B cell (primary cell): ENCODE results near the gene DNASE1L2. TPM values are rescaled to one million over a fixed set of nuclear protein-coding genes. Genes with fewer than 3 reads are reported as not detected.

Experiments
- ATAC-seq: fragments of 200-7000 bp; cut with Tn5 transposase; one replicate; pipeline ENCODE4 v1.10.0; 2021; ENCODE audit warnings: low read depth, mild to moderate bottlenecking, moderate number of reproducible peaks, moderate library complexity
- CTCF ChIA-PET: fragments of 350-600 bp; sonication (Branson Sonifier 250); formaldehyde crosslinking; loops from one replicate; lab custom pipeline; 2021; ENCODE audit warnings: antibody characterized with exemption, inconsistent platforms; lab: Charles Lee
- POLR2A ChIA-PET: fragments of 350-600 bp; sonication (Branson Sonifier 250); formaldehyde crosslinking; loops from one replicate; lab custom pipeline; 2021; ENCODE audit warnings: antibody characterized with exemption; lab: Charles Lee
- DNase-seq: peaks from one replicate; pipeline ENCODE4 v3.0.0; 2013
- H2AFZ ChIP-seq: 2 replicates; pipeline ENCODE4 v1.6.1; 2012; ENCODE audit warnings: mild to moderate bottlenecking, low read depth, low read length; ENCODE audit not compliant: insufficient read depth, poor library complexity, severe bottlenecking
- H3K27ac ChIP-seq, 2 donors: 1 replicate in 1 of 2; 2 replicates in 1 of 2; pipeline ENCODE4 v1.5.1; 2012 to 2013; ENCODE audit warnings: low read length in 2 of 2, mild to moderate bottlenecking in 2 of 2, moderate library complexity in 1 of 2
- H3K27me3 ChIP-seq, 4 experiments: fragments of 200-600 bp in 1 of 4; sonication (generic) in 1 of 4; replicated peaks in 1 of 4; 1 replicate in 2 of 4; 2 replicates in 2 of 4; pipeline versions ENCODE4 v1.6.1 to v1.7.0; 2013 to 2016; ENCODE audit warnings: low read length in 3 of 4, mild to moderate bottlenecking in 2 of 4, mixed read lengths in 1 of 4, moderate library complexity in 1 of 4; ENCODE audit not compliant: insufficient read depth in 4 of 4, control insufficient read depth in 3 of 4; ENCODE audit errors: control extremely low read depth in 1 of 4
- H3K36me3 ChIP-seq, 2 experiments: replicated peaks in 1 of 2; 1 replicate in 1 of 2; 2 replicates in 1 of 2; pipeline versions ENCODE4 v1.6.1 to v1.7.1; 2013; ENCODE audit warnings: low read length in 1 of 2; ENCODE audit not compliant: insufficient read depth in 2 of 2, control insufficient read depth in 1 of 2; ENCODE audit errors: control extremely low read depth in 1 of 2, extremely low read depth in 1 of 2
- H3K4me1 ChIP-seq, 2 donors: fragments of 200-600 bp in 1 of 2; sonication (generic) in 1 of 2; 1 replicate in 1 of 2; 2 replicates in 1 of 2; pipeline versions ENCODE4 v1.5.1 to v1.6.1; 2013 to 2017; ENCODE audit warnings: low read length in 2 of 2; ENCODE audit not compliant: control insufficient read depth in 2 of 2, insufficient read depth in 2 of 2
- H3K4me2 ChIP-seq: replicated peaks from 2 replicates; pipeline ENCODE3; 2012; ENCODE audit warnings: mild to moderate bottlenecking, low read depth, low read length; ENCODE audit not compliant: poor library complexity, severe bottlenecking
- H3K4me3 ChIP-seq, 5 experiments: fragments of 200-600 bp in 1 of 5; sonication (generic) in 1 of 5; 1 replicate in 3 of 5; 2 replicates in 2 of 5; pipeline versions ENCODE4 v1.5.1 to v1.7.0; 2011 to 2016; ENCODE audit warnings: low read length in 4 of 5, mild to moderate bottlenecking in 4 of 5, low read depth in 2 of 5, control low read depth in 1 of 5, moderate library complexity in 1 of 5; ENCODE audit not compliant: insufficient read depth in 1 of 5; ENCODE audit errors: control extremely low read depth in 1 of 5, extremely low read depth in 1 of 5
- H3K79me2 ChIP-seq: fragments of 200-600 bp; sonication (generic); one replicate; pipeline ENCODE4 v1.6.0; 2016; ENCODE audit warnings: low read length; ENCODE audit not compliant: control insufficient read depth, insufficient read depth
- H3K9ac ChIP-seq: fragments of 200-600 bp; sonication (generic); 2 replicates; pipeline ENCODE4 v1.6.1; 2017; ENCODE audit warnings: mild to moderate bottlenecking, low read length, moderate library complexity
- H3K9me3 ChIP-seq, 3 donors: one replicate each; pipeline versions ENCODE4 v1.6.1 to v1.7.1; 2013; ENCODE audit warnings: low read length in 2 of 3; ENCODE audit not compliant: control insufficient read depth in 2 of 3, insufficient read depth in 1 of 3; ENCODE audit errors: control extremely low read depth in 1 of 3
- H4K20me1 ChIP-seq: 2 replicates; pipeline ENCODE4 v1.6.0; 2012; ENCODE audit warnings: mild to moderate bottlenecking, low read length; ENCODE audit not compliant: insufficient read depth, control insufficient read depth, poor library complexity, severe bottlenecking
- H3K27ac Mint-ChIP-seq: one replicate; pipeline ENCODE4 v1.8.0; 2021; ENCODE audit warnings: mixed read lengths
- H3K27me3 Mint-ChIP-seq: one replicate; pipeline ENCODE4 v1.8.0; 2021; ENCODE audit warnings: mixed read lengths
- H3K4me1 Mint-ChIP-seq: one replicate; pipeline ENCODE4 v1.8.0; 2021; ENCODE audit warnings: mixed read lengths
- H3K4me3 Mint-ChIP-seq: one replicate; pipeline ENCODE4 v1.8.0; 2021; ENCODE audit warnings: mixed read lengths
- H3K9me3 Mint-ChIP-seq: one replicate; pipeline ENCODE4 v1.8.0; 2022; ENCODE audit warnings: mixed read lengths; ENCODE audit not compliant: insufficient read depth
- EZH2 ChIP-seq: IDR thresholded peaks from 2 replicates; pipeline ENCODE4 v1.6.1; 2012; ENCODE audit warnings: borderline replicate concordance, low read depth, mild to moderate bottlenecking, moderate library complexity, low read length; ENCODE audit not compliant: insufficient read depth, poor library complexity, severe bottlenecking
- WGBS: methylation state at CpG from one replicate; pipeline ENCODE4 v1.1.5; 2013; ENCODE audit warnings: missing lambda C conversion rate; ENCODE audit not compliant: insufficient coverage; 5-methylcytosine and 5-hydroxymethylcytosine counted together
- intact Hi-C: fragments of 100-400 bp; cut with micrococcal nuclease; formaldehyde crosslinking; loops from one replicate; pipeline ENCODE4 v1.10.0; 2022
- polyA plus RNA-seq: library from polyadenylated mRNA; depleted of rRNA; stranded (reverse); fragments of >200 nt; gene quantifications from 2 replicates; pipeline ENCODE4 v1.2.3, GENCODE V29; 2012
- total RNA-seq, 2 donors: library from RNA; stranded (reverse); fragments of 120-200 nt in 1 of 2; gene quantifications; 1 replicate in 1 of 2; 2 replicates in 1 of 2; pipeline versions ENCODE4 v1.2.3 to v1.2.4, GENCODE V29; 2013 to 2022
- TF ChIP-seq, protein P1 (sequence below): fragments of 200-600 bp; IDR thresholded peaks from one replicate; pipeline ENCODE4 v1.8.0; 2022; ENCODE audit warnings: antibody characterized with exemption, mild to moderate bottlenecking

The DNASE1L2 gene
- total and polyA plus RNA-seq, 2 donors (not counting 1 experiment from before 2014, with no cell fraction given), result 1.1 to 1.6 TPM

DNA sequence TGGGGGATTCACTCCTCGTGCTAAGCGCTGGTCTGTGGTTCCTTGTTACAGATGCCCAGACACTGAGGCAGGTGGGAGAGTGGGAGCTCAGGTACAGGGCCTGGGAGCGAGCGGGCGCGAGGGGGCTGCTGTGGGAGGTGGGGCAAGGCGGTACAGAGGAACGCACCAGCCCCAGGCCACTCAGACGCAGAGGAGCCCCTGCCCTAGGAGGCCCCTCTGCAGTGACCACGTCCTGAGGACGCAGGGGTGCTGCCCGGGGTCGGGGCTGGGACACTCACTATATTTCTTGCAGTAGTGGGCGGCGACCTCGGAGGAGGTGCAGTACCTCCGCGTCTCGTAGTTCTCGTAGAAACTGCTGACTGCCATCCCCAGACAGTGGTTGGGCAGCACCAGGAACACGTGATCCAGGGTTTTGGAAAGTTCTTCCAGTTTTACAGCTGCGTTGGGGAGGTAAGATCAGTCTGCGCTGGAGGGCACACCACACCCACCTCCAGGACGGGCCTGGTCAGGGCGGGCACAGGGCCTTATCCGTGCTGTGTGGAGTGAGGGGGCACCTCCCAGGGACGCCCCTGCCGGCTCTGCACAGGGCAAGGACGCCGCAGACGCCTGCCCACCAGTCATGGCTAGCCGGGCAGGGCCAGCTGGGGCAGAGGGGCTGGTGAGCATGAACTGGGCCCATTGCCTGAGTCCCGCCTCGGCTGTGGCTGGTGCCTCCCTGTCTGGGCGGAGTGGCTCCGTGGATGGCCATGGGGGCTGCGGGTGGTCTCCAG lies 47.9 kb downstream of the DNASE1L2 start:
- intact Hi-C loops, result no loop called here
- no peak overlapping the region for H2AFZ ChIP-seq

More for the DNA sequence above, 47.9 kb downstream of the DNASE1L2 start:
- no peak overlapping the region for H3K4me2 ChIP-seq
- CTCF ChIA-PET, result no interaction called here
- no peaks in the 10 kb centered on the region for H3K27me3 ChIP-seq
- H3K36me3 ChIP-seq, result no peaks in the 10 kb centered on the region
- H3K9me3 ChIP-seq, result no peaks in the 10 kb centered on the region
- no peaks in the 10 kb centered on the region for H4K20me1 ChIP-seq
- no peak overlapping the region for H3K4me3 Mint-ChIP-seq
- H3K27ac Mint-ChIP-seq, result no peak overlapping the region
- POLR2A ChIA-PET, result no interaction called here
- H3K27ac ChIP-seq, result no peak overlapping the region
- no peak for DNase-seq
- H3K4me1 ChIP-seq, result no peaks in the 10 kb centered on the region
- no peaks in the 10 kb centered on the region for H3K4me1 Mint-ChIP-seq
- H3K9me3 Mint-ChIP-seq, result no peaks in the 10 kb centered on the region
- WGBS, result 93% methylated on average over 35 of the region's 37 CpGs
- ATAC-seq, result no peak
- H3K79me2 ChIP-seq, result no peaks in the 10 kb centered on the region
- no peaks in the 10 kb centered on the region for H3K27me3 Mint-ChIP-seq
- no peak overlapping the region for H3K4me3 ChIP-seq
- H3K9ac ChIP-seq, result no peak overlapping the region
- no peak for TF ChIP-seq EZH2
- TF ChIP-seq, protein P1, sequence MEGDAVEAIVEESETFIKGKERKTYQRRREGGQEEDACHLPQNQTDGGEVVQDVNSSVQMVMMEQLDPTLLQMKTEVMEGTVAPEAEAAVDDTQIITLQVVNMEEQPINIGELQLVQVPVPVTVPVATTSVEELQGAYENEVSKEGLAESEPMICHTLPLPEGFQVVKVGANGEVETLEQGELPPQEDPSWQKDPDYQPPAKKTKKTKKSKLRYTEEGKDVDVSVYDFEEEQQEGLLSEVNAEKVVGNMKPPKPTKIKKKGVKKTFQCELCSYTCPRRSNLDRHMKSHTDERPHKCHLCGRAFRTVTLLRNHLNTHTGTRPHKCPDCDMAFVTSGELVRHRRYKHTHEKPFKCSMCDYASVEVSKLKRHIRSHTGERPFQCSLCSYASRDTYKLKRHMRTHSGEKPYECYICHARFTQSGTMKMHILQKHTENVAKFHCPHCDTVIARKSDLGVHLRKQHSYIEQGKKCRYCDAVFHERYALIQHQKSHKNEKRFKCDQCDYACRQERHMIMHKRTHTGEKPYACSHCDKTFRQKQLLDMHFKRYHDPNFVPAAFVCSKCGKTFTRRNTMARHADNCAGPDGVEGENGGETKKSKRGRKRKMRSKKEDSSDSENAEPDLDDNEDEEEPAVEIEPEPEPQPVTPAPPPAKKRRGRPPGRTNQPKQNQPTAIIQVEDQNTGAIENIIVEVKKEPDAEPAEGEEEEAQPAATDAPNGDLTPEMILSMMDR, result no peak
